NCI-H2107 (cell line): ENCODE measurements around the gene SHISA9.

Source experiments
- DNase-seq: peaks from one replicate; lab custom pipeline; 2025; lab: John Stamatoyannopoulos, UW

The SHISA9 gene

DNA sequence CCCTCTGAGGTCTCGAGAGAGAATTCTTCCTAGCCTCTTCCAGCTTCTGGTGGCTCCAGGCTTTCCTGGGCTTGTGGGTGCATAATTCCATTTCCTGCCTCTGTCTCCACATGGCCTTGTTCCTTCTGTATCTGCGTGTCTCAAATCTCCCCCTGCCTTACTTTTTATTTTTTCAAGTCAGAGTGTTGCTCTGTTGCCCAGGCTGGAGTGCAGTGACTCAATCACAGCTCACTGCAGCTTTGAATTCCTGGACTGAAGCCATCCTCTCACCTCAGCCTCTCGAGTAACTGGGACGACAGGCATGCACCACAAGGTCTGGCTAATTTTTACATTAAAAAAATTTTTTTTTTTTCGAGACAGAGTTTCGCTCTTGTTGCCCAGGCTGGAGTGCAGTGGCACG, 120.6 kb downstream of the SHISA9 start:
- no peak for DNase-seq

DNA sequence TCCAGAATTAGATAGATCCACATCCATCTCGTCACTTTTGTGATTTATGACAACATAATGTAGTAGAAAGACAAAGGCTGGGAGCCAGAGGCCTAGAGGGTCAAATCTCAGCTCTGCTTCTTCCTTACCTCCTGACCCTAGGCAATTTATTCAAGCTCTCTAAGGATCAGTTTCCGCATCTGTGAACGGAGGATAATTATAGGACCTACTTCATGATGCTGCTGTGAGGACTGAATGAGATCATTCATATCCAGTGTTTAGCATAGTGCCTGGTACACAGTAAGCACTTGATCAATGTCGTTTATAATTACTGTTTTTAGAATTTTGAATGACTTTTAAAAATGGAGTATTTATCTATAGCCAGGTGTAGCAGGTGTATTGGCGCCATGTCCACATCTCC, 128.4 kb downstream of the SHISA9 start:
- no peak for DNase-seq

DNA sequence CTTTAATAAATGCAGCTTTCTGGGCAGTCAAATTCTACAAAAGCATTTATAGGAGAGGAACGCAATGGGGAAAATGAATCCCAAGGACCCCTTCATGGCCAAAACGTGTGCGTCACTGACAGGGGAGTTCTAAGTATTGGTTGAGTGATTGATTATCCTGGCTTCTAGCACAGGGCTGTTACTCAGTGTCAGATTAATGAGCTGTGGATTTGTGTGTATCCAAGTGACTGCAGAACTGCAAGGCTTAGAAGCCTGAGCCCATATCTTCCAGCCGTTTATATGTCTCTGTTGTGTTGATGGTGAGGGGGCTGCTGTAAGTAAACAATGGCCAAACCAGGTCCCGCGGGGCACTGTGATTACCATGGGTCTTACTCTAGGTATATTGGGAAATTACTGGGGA, 129.4 kb downstream of the SHISA9 start:
- no peak for DNase-seq

DNA sequence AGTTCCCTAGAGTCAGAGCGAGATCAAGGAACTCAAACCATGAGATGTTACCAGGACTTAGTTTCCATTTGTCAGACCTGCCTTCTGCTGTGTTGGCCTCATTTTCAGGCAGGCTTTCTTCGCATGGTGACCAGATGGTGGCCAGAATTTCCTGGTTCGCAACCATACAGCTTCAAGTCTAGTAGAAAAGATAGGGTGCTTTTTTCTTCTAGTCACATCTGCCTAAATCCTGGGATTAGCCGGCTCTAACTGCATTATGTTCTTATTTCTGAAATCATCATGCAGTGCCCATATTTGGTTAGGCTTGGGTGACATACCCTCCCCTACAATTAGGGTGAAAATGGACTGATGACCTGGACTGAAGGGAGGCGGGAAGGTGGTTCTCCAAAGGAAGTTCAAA, 131.5 kb downstream of the SHISA9 start:
- DNase-seq, result no peak

DNA sequence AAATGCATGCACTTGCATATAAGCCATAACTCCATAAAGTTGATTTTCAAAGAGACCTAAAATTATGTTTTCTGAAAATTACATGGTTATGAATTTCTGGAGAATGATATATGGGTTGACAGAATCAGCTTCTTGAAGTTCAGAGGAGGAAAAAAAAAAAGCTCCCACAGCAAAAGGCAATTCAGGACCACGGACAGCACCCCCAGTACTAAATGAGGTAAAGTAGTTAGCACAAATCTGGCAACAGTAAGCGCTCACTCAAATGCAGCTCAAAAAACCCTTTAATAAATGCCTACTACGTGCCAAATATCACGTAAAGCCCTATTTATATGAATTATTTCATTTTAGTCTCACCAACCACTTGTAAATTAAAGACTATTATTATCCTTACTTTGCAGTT, 135.2 kb downstream of the SHISA9 start:
- no peak for DNase-seq

DNA sequence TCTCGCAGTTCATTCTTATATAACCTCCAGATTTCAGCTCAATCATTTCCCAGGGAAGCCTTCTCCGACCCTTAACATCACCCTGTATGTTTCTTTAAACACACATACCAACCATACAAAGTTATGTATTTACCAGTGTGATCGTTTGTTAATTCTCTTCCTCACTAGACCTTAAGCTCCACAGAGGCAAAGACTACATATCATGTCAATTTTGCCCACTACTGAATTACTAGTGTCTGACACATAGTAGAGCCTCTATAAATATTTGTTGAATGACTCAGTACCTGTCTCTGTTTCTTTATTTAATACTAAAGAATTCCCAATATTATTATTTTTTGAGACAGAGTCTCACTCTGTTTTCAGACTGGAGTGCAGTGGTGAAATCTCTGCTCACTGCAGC, 137.2 kb downstream of the SHISA9 start:
- DNase-seq, result no peak

DNA sequence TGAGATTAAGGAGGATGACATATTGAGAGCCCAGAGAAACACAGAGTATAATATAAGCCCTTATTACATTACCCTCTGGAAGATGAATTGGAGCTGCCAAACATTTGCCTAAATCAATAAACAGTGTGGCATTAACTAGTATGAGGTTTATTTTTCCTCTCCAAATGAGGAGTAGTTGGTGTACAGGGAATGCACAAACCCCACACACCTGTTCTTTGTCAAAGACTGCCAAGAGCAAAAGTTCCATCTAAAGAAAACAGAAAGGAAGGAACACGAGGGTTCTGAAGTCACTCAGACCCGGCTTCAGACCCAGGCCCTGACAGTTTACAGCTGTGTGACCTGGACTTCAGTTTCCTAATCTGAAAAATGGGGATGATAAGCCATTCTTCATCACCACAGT, 138.1 kb downstream of the SHISA9 start:
- no peak for DNase-seq

DNA sequence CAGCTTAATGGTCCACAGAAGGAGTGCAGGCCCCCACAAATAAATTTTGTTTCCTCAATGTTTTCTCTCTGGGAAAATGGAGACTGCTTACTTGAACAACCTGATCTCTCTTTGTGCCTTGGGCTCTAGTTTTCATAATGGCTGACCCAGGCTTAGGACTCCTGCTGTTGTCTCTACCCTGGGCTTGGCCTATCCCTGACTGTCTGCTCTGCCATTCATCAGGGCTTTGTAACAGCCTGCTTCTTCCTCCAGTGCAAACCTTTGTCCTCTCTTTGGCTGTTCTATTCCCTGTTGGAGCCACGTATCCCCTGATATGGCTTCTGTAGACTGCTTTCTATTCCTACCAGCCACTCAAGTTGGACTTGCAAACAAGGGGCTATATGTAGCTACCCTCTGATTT, 139.8 kb downstream of the SHISA9 start:
- no peak for DNase-seq

DNA sequence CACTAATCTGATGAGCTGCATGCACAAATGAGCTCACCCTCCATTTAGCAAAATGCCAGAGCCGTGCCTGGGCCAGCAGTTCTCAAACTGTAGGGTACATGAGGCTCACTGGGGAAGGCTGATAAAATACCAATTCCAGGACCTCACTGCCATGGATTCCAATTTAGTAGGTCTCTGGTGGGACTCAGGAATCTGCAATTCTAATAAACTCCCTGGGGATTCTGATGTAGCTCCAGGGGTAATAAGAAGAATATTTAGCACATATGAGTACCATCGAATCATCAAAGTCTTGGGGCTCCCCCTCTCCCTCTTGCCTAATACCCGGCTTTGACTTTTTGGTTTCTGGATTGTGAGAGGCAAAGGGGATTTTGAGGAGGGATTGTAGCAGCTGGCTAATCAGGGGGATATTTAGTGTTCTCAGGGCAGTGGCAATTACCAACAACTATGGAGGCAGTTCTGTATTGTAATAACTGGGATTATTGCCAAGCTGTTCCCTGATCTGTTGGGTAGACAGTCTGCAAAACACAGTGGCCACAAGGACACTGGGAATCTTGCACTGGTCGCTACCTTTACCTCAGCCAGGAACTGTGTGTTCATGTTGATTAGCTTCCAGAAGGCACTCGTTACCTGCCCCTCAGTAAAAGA, 140.4 kb downstream of the SHISA9 start:
- DNase-seq, result peak; percentile 24

DNA sequence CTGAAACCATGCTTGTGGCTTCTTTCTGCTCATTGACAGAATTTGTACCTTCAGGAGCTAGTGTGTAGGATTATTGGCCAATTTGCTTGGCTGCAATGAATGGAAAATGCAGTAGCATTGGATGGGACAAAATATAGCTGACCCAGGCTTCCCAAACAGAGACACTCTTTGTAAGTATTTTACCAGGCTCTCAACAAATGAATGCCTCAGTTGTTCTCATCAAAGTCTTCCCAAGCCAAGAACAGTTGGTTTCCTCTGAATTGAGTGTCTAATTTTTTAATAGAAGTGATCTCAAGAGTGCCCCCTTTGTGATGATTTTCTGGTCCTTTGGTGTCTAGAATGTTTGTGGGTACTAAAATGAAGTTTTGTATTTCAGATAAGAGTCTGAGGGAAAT, 140.9 kb downstream of the SHISA9 start:
- DNase-seq, result no peak

DNA sequence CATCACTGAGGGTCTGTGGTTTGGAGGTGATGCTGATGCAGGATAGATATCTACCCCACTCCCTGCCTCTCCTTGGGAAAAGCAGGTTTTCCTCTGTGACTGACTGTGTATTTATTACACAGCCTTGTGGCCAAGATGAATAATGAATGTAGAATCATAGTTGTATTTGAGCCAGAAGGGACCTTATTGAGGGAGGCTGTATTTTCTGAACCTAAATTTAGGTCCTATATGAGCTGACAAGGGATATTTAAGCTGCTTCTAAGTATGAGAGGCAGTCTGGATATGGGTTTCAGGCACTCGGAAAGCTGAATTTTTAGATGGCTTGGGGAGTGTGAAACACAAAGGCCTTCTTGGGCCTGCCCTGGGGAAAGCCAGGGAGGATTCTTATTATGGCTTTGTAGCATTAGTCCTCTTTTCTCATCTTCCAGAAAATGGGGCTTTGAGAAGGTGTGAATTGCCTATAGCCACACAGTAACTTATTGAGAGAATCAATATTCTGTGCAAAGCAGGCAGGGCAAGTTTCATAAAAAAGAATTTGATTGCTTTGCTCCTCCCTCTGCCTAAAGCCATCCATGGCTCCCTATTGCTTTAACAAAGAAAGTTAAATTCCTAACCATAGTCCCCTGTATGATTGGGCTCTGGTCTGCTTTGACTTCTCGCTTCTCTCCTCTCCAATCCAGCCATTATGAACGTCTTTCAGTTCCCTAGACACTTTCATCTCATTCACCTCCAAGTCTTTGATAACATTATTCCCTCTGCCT, 144.8 kb downstream of the SHISA9 start:
- DNase-seq, result no peak

DNA sequence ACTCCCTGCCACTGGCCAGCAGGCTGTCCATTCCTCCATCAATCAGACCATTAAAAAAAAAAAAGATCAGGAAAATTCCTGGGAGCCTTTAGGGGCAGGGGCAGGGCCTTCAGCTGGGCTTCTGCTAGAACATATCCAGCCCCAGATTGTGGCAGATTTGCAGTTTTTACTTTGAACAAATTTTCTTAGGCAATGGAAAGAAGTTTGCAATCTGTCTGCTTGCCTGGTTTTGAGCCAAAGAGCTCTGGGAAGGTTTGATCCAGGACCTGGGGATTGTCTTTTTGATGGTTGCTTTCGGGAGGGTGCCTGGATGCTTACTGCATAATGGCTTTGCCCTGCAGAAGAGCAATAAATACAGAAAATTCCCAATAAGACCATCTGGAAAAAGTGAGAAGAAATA, 145.9 kb downstream of the SHISA9 start:
- no peak for DNase-seq

DNA sequence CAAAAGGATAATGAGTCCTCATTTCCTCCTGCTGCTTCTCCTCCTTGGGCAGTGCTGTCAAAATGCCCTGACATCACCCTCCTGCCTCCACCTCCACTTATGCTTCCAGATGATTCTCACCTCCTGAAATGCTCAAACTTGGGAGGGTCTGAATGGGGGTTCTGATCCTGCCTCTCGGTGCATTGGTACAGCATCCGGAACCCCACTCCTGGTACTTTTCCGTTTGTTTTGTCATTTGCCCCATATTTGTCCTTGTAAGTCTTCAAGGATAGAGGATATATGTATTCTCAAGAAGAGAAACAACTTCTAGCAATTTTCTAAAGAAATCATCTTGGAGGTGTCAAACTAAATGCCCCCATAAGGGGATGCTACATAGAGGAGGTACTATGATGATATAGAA, 148.3 kb downstream of the SHISA9 start:
- DNase-seq, result no peak

DNA sequence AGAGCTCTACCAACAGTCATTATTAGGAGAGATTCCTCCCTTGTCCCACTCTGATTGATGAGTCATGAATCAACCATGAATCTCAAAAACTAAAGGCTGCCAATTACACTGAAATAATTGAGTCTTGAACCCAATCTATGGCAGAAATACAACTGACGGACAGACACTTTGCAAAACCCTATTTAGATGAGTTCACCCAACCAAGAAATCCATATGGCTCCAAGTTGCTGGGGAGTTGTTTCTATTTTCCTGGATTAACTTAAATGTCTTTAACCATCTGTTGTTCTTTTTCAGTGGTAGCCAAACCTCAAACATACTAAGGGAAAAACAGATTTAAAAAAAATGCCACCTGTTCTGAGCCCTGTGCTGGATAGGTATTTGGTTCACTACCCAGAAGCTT, 151.0 kb downstream of the SHISA9 start:
- no peak for DNase-seq

DNA sequence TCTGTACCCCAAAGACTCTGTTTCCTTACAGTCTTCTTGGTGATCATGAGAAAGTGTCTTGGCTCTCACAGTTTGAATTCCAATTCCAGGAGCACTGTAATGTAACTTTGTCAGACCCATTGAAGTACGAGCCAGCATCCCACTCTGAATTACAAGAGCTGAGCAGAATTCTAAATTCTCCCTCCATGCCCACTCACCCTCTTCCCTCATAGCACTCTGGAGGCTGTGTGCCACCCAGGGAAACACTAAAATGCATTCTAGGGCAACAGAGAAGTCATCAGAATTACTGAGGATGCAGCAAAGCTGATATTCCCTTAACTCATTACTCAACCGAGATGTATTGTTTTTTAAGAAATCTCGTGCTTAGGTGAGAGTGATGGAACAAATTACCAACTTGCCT, 154.1 kb downstream of the SHISA9 start:
- DNase-seq, result no peak

DNA sequence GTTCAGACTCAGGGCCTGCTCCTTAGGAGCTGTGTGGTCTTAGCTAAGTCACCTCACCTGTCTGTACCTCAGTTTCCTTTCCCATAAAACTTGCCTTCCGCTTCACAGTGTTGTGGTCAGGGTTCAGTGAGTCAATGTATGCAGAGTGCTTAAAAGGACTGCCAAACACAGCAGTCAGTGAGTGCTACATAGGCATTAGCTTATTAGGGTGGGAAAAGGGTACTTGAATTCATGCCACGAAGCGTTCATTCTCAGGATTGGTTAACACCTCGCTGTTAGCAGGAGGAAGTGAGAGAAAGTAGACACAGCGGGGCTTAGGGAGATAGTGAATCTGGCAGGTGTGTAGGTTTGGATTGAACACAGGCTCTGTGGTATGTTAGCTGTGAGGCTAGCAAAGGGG, 155.2 kb downstream of the SHISA9 start:
- DNase-seq, result peak; percentile 36

DNA sequence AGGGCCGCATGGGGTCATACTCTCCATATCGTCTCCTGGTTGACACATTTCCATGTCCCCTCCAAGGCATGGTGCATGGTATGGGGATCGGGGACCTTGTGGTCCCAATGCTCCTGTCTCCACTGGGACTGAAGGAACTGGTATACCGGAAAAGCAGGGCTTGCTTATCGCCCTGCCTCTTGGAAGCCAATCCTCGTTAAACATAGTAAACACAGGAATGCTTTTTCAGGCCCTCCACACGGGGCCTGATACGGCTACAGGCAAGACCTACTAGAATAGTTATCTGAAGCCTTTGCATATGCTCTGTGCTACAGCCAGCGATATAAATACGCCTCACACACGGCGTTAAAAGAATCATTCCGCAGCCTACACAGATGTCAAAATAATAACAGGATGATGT, 159.5 kb downstream of the SHISA9 start:
- DNase-seq, result no peak

DNA sequence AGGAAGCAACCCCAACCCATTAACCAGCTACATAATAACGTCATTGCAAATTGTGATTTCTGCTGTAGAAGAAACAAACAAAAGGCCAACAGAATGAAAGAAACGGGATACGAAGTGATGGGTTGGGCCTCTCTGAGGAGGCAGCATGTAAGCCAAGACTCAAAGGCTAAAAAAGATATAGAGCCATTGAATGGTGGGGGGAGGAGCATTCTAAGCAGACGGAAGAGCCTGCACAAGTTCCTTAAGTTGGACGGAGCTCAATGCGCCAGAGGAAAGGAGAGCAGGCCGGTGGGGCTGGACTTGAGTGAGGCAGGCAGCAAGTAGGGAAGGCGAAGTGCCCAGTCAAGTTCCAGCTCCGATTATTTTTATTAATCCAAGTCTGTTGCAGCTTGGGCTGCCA, 160.3 kb downstream of the SHISA9 start:
- DNase-seq, result no peak

DNA sequence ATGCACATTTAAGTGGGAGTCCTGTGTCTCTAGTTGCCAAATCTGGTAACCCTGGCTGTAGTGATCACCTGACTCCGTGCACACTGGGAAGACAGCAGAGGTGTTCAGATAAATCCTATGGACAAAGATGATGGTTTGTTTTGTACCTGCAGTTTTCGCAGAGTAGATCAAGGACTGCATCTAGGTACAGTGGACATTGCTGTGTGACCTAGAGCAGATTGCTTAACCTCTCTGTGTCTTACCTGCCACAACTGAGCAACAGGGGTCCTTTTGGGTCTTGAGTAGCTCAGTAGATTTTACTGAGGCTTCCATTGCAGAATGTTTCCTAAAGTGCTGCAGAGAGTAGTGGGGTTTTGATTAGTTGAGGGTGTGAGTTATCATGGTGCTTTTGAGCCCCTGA, 160.8 kb downstream of the SHISA9 start:
- DNase-seq, result no peak

DNA sequence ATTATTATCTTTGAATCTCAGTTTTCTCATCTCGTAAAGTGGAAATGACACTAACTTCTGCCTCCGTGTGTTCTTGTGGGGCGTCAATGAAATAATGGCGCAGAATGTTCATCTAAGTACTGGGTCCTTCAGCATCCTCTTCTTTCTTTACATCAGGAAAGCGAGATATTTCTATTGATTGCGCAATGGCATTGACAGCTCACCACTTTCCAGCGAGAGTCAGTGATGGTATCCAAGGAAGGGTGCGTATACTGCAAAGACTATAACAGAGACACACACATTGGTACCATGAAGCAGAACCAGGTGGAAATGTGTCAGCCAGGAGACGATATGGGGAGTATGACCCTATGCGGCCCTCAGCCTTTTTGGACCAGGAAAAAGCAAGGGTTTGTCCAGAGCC, 162.1 kb downstream of the SHISA9 start:
- no peak for DNase-seq

DNA sequence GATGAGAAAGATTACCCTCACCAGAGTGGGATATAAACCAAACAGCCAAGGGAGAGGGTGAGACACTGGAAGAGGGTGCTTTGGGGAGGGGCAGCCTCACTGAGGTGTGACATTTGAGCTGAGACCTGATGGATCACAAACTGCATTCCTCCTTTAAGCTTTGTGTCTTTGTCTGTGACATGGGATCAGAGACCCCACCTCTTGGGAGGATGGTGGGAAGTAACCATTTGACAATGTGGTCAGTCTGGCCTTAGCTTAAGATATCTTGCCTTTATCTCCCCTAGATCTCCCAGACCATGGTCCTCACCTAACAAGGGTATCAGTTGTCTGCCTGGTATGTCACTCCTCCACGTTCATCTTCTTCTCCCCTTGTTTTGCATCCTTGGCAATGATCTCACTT, 163.4 kb downstream of the SHISA9 start:
- no peak for DNase-seq

DNA sequence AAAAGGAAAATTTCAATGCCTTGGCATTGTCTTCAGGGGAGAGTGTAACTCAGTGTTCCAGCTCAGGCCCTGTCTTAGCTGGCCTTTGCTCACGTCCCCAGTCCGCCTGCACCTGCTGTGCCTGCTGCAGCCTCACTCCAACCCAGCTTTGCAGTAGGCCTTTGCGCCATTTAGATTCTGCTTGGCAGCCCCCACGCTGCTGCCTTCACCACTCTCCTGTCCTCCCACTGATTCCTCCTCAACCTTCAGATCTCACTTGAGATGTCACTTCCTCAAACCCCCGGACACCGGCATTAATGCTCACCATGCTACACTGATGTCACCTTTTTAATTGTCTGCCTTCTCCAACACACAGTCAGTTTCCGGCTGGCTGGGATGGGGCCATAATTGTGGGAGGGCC, 166.2 kb downstream of the SHISA9 start:
- DNase-seq, result no peak

DNA sequence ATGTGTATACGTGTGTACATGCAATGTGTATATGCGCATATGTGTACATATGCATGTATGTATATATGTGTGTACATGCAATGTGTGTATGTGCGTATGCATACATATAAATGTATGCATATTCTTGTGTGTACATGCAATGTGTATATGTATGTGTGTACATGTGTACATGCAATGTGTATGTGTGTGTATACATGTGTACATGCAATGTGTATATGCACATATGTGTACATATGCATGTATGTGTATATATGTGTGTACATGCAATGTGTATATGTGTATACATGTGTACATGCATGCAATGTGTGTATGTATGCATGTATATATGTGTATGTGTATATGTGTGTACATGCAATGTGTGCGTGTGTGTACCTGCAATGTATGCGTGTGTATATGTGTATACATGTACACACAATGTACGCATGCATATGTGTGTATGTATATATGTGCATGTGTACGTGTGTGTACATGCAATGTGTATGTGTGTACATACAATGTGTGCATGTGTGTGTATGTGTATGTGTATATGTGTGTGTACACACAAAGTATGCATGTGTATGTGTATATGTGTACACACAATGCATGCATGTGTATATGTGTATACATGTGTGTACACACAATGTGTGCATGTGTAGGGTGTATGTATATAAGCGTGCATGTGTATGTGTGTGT, 167.7 kb downstream of the SHISA9 start:
- DNase-seq, result no peak

DNA sequence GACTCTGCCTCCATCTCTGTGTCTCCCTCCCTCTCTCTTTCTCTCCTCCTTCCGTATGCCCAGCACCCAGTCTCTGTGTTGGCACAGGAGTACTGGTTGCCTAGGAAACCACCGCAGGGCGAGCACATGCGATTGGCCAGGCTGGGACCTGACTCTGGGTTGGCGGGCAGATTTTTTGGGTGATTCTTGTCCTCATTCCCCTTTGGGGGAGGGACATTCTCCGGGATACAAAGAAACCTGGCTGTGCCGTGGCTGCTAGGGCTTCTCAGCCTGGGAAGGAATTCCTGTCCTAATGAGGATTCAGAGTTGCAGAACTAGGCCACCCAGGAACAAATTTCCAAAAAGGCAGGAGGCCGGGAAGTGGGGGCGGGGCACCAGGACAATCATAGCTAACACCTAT, 168.9 kb downstream of the SHISA9 start:
- DNase-seq, result no peak
